HTERT RPE-1 (cell line): ENCODE data around the gene PTPRM.

ENCODE experiments used
- in situ Hi-C: fragments of 300-500 bp; cut with MboI; formaldehyde crosslinking; loops from 4 replicates; pipeline ENCODE4 v1.14.3; 2020; ENCODE audit warnings: low sequenced_read_pairs

Gene PTPRM

DNA sequence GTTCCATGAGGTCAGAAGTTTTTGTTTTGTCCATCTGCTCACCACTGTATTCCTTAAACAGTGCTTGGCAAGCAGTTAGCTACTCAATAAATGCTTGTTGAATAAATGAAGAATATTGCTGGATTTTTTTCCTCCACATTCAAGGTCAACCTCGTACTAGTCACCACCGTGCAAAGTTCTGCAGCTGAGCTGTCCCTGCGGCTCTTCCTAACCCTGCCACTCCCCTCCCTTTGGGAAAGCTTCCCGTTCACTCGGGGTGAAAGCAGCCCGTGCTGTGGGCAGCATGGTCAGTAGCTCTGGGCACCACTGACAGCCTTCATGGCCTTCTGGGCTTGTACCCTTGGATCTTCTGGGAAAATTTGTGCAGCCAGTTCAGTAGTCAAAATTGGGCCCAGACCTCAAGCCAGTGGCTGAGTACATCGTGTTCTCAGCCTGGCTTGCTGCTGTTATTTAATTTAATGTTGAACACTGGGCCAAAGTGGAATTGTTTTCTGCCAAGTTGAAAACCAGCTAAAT lies 572.8 kb downstream of the PTPRM start:
- in situ Hi-C loops, result no loop called here

DNA sequence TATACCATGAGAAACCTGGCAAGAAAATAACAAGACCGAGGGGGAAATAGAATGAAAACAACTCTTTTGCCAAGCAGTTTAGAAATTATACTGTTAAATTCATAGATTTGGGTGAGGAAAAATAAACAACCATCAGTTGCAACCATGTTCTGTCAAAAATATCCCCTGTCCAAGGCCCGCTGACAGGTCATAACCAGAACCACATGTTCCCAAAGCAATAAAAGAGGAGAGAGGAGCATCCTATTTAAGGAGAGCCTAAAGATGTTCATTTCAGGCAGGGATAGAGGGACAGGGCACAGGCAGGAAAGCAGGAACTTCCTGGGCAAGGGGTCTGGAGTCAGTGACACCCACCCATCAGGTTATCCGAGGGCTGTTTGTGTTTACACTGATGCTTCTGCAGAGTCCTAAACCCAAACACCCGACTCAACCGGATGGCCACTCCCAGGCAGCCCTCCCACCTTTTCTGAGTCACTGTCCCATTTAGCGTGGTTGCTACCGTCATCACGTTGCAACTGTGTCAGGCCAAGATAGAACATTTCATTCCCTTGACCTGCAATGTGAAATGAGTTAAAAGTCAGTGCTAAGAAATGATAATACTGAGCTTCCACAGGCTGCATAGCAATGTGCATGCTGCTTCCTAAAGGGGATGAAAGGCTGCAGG lies 573.9 kb downstream of the PTPRM start:
- in situ Hi-C loops, result no loop called here

- in situ Hi-C loops, result no loop called here
Observed at GRCh38 chr18:8142131-8142711, 575.1 kb downstream of the PTPRM start.

DNA sequence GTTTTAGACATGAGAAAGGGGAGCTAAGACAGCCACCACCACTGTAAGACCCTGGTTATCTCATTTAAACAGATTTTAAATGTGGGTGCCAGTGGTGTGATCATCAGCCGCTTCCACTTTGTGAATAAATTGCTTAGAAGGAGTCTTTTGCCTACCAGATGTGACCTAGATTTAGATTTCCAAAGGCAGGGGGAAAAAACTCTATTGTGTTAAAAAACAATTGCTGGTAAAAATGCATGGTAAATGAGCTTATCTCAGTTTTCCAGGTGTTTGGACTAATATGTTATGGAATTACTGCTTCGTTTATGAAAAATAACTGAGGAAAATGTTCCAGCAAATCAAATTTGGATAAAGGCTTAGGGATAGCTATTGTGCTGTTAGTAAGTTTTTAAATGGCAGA lies 575.8 kb downstream of the PTPRM start:
- in situ Hi-C loops, result no loop called here

DNA sequence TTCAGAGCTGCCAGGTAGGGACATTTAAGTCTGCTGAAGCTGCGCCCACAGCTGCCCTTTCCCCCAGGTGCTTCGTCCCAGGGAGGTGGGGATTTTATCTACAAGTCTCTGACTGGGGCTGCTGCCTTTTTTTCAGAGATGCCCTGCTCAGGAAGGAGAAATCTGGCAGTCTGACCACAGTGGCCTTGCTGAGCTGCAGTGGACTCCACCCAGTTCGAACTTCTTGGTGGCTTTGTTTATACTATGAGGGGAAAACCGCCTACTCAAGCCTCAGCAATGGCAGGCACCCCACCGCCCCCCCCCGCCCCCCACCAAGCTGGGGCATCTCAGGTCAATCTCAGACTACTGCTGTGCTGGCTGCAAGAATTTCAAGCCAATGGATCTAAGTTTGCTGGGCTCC lies 584.1 kb downstream of the PTPRM start:
- in situ Hi-C loops, result no loop called here

DNA sequence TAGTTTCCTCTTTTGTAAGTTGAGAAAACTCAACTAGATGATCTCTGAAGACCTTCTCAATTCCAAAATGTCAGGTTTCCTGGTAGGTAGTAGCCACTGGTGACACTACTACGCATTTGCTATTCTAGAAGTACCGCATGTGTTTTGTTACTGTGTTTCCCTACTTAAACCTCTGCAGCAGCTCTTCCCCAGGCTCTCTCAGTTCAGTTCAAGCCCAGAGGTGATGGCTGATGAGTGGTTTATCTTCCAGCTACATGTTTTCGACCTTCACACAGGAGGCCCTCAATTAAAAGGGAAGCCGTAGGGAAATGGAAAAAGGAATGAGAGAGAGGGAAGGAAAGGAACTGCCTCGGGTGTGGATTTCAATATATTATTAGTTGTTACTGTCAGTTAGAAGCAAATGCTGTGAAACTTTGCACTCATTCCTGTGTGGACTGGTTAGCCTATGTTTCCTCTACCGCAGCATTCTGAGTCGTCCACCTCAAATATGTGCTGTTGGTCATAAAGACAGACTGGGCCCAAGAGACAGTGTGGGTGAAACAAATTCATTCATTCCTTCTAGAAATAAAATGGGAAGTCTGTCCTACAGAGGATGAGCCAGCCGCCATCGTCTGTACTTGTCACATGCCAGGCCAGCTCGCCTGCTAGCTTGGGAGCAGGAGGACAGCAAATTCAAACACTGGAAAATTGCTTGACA lies 586.9 kb downstream of the PTPRM start:
- in situ Hi-C loops, result no loop called here

- in situ Hi-C loops, result no loop called here
Observed at GRCh38 chr18:8162802-8163201, 595.7 kb downstream of the PTPRM start.

DNA sequence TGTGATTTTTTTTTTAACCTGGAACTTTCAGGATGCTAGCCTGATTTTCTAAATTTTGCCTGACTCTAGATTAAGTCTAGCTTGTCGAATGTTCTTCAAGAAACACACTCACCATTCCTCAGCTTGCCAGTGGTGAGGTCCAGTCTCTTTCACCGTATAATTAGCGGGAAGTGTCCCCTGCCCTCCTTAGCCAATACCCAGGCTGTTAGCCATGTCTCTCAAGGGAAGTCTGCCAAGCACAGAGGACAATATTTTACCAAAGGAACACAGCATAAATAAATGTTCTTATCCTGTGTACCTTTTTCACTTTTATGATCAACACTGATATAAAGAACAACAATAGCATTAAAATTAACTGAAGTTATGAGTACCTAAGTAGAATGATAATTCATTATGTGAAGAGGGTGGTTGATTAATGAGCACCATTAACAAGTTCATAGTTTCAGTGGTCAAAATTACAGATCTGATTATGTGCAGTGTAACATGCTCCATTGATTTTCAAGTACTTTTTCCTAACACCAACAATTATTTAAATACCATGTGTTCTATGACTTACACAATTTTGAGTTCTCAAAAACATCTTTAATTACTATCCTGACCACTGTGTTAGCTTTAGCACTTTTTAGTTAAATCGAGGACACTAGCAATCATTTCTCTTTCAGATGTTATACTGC lies 596.3 kb downstream of the PTPRM start:
- in situ Hi-C loops, result no loop called here

DNA sequence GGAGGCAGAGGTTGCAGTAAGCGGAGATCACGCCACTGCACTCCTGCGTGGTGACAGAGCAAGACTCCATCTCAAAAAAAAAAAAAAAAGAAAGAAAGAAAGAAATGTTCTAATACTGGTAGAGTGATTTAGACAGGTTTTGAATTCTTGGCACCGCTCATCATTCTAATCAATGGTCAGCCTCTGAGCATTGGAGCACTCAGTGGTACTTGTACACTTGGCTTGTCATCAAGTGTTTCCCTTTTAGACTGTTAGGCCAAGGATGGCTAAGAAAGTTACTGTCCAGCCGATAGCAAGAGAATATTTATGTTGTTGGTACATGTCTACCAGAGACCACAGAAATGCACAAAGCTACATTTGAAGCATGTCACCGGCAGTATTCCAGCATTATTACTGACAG lies 598.0 kb downstream of the PTPRM start:
- in situ Hi-C loops, result no loop called here

GRCh38 chr18:8167026-8167425 lies 599.9 kb downstream of the PTPRM start:
- in situ Hi-C loops, result no loop called here

DNA sequence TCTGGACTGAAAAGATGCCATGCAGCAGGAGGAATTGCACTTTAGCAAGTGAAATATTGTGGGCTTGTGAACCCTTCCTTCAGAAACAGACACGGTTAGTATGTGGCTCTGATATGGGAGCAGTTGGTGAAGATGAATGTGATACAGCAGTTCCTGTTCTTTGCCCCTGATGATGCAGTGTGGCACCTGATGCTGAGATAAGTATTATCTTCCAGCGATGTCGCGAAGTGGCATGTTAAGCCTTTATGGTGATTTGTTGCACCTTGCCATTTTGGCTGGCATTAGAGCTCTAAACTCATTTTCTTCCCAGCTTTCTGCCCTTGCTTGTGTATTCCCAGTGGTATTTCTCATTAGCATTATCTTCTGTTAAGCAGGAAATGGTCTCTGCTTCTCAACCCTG lies 600.6 kb downstream of the PTPRM start:
- in situ Hi-C loops, result no loop called here

- in situ Hi-C loops, result no loop called here
Observed at GRCh38 chr18:8169722-8170121, 602.6 kb downstream of the PTPRM start.

- in situ Hi-C loops, result no loop called here
Observed at GRCh38 chr18:8174771-8175170, 607.7 kb downstream of the PTPRM start.

GRCh38 chr18:8175501-8176061 lies 608.5 kb downstream of the PTPRM start:
- in situ Hi-C loops, result no loop called here

GRCh38 chr18:8176109-8176508 lies 609.0 kb downstream of the PTPRM start:
- in situ Hi-C loops, result no loop called here

- in situ Hi-C loops, result no loop called here
Observed at GRCh38 chr18:8176554-8176953, 609.4 kb downstream of the PTPRM start.

- in situ Hi-C loops, result no loop called here
Observed at GRCh38 chr18:8177330-8178016, 610.4 kb downstream of the PTPRM start.

- in situ Hi-C loops, result no loop called here
Observed at GRCh38 chr18:8186413-8186812, 619.3 kb downstream of the PTPRM start.

DNA sequence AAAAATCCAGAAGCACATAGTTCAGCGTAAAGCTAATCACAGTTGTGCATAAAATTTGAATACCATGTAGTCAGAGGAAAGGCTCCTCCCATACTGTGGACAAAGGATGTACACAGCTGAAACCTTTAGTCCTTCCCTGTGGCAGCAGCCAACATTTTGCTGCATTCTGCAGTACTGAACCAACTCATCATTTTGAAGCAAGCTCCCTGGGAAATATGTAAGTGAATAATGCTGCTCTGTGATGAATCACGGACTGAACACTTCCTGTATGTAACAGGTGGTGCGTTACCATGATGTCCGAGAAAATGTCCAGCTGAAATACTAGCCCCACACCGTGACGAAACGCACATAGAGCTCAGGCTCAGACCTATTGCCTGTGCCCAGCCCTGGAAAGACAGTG lies 621.1 kb downstream of the PTPRM start:
- in situ Hi-C loops, result no loop called here

GRCh38 chr18:8190980-8191379 lies 623.9 kb downstream of the PTPRM start:
- in situ Hi-C loops, result no loop called here

DNA sequence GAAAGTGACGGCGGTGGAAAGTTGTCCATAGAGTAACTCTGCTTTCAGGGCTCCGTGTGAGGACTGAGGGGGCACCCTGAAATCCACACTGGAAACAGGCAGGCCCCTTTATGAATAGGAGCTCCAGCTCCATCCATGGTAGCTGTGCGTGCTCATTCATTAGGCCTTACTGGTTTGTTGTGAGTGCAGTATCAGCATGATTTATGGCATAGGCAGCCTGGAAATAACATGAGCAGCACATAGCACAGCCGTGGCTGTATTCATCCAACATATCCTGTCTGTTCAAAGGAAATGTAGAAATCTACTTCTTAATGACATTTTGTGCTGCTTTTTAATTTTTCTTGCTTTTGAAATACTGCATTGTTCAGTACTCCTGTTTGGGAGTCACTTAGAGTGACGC lies 627.3 kb downstream of the PTPRM start:
- in situ Hi-C loops, result no loop called here
